AG10803 (cell line): ENCODE results near the gene FOXJ3.

ENCODE experiments used
- DNase-seq: peaks from one replicate; pipeline ENCODE4 v3.0.0; 2010; ENCODE audit warnings: low read depth
- H3K4me3 ChIP-seq: 2 replicates; pipeline ENCODE4 v1.5.1; 2011; ENCODE audit warnings: mild to moderate bottlenecking, low read length, control low read depth
- CTCF ChIP-seq: conservative IDR thresholded peaks from 2 replicates; pipeline ENCODE4 v1.5.1; 2011; ENCODE audit warnings: mild to moderate bottlenecking, low read length, control low read depth, inconsistent platforms

FOXJ3 gene

GRCh38 chr1:42319128-42319851 lies 15.7 kb downstream of the FOXJ3 start:
- no peak overlapping the region for H3K4me3 ChIP-seq
- no peak for TF ChIP-seq CTCF
- DNase-seq: peak; percentile 82

- no peak for TF ChIP-seq CTCF
- no peak overlapping the region for H3K4me3 ChIP-seq
- peak; percentile 11 for DNase-seq
Observed at GRCh38 chr1:42318601-42319000, 16.4 kb downstream of the FOXJ3 start.

DNA sequence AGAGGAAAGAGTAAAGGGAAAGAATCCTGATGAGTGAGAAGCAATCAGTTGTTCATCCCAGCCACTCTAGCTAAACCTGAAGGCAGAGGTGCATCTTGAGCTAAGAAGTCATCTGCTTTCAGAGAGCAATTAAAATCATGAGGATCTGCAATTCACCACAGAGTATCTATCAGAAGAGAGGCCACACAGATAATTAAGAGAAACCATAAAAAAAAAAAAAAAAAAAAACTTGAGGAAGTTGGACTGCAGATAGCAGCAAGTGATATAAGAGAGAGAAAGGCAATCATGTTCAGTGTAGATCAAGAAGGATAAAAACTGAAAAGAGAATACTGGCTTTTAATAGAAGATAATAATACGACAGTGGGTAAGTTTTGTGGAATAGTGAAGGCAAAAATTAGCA lies 17.7 kb downstream of the FOXJ3 start:
- no peak overlapping the region for H3K4me3 ChIP-seq
- no peak for DNase-seq
- no peak for TF ChIP-seq CTCF

DNA sequence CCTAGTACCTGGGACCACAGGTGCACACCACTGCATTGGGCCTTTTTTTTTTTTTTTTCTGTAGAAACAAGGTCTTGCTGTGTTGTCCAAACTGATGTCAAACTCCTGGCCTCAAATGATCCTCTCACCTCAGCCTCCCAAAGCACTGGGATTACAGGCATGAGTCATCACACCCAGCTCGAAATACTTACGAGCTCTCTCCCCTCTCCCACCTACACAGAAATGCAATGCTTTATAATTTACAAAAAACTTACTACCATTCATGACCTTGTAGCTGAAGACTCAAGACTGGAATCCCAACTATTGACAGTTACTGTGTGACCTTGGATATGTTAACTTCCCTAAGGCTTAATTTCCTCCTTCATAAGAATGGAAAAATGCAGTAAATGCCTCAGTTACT lies 18.7 kb downstream of the FOXJ3 start:
- no peak for DNase-seq
- no peak for TF ChIP-seq CTCF
- no peak overlapping the region for H3K4me3 ChIP-seq

DNA sequence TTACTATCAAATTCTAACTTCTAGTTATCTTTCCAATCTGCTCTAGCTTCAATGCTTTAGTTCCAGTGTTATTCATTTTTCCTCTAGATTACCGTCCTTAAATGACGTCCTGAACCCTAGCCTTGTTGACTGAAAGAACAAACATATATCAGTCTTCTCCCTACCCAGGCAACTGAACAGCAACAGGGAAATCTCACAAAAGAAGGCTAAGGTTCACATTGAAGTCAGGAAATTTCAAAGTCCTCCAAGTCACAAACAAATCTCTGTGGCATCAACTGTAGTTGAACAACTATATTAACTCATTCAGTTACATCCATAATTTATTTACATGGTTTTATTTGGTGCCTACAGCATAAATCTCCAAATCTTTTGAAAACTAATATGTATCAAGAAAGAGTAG lies 19.5 kb downstream of the FOXJ3 start:
- DNase-seq: no peak
- no peak overlapping the region for H3K4me3 ChIP-seq
- no peak for TF ChIP-seq CTCF

GRCh38 chr1:42313970-42314369 lies 21.1 kb downstream of the FOXJ3 start:
- no peak for DNase-seq
- H3K4me3 ChIP-seq: no peak overlapping the region
- TF ChIP-seq CTCF: no peak

- H3K4me3 ChIP-seq: no peak overlapping the region
- no peak for DNase-seq
- TF ChIP-seq CTCF: no peak
Observed at GRCh38 chr1:42312576-42313212, 22.3 kb downstream of the FOXJ3 start.
